Embryonic facial prominence (tissue), 1 donor: ENCODE data around the gene MSI2.
"Not testable (repeated sequence)": the region's sequence is repeated elsewhere in the genome, so short reads cannot be mapped to it uniquely, and the experiment has no call there.

ENCODE experiments used
- DNase-seq: peaks from one replicate; pipeline ENCODE4 v3.0.0-alpha.2; 2016; ENCODE audit errors: extremely low spot score

The MSI2 gene

GRCh38 chr17:57614742-57615141 is 358.4 kb downstream of the MSI2 start:
- no peak for DNase-seq

- DNase-seq = no peak
Observed at GRCh38 chr17:57615836-57616757, 359.8 kb downstream of the MSI2 start.

- DNase-seq = no peak
Observed at GRCh38 chr17:57617218-57617617, 360.9 kb downstream of the MSI2 start.

GRCh38 chr17:57619061-57619937 is 363.0 kb downstream of the MSI2 start:
- DNase-seq = no peak

GRCh38 chr17:57620576-57620975 is 364.3 kb downstream of the MSI2 start:
- no peak for DNase-seq

- not testable (repeated sequence) for DNase-seq
Observed at GRCh38 chr17:57621791-57622190, 365.5 kb downstream of the MSI2 start.

- no peak for DNase-seq
Observed at GRCh38 chr17:57622306-57622682, 366.0 kb downstream of the MSI2 start.

- DNase-seq = no peak
Observed at GRCh38 chr17:57622683-57623433, 366.5 kb downstream of the MSI2 start.

GRCh38 chr17:57623620-57624019 is 367.3 kb downstream of the MSI2 start:
- no peak for DNase-seq

- no peak for DNase-seq
Observed at GRCh38 chr17:57624386-57624785, 368.1 kb downstream of the MSI2 start.

- DNase-seq = no peak
Observed at GRCh38 chr17:57625511-57625910, 369.2 kb downstream of the MSI2 start.

- DNase-seq = no peak
Observed at GRCh38 chr17:57625957-57626356, 369.6 kb downstream of the MSI2 start.

GRCh38 chr17:57626520-57627210 is 370.3 kb downstream of the MSI2 start:
- DNase-seq = no peak

- DNase-seq = no peak
Observed at GRCh38 chr17:57627591-57627990, 371.3 kb downstream of the MSI2 start.

GRCh38 chr17:57628421-57628820 is 372.1 kb downstream of the MSI2 start:
- no peak for DNase-seq

GRCh38 chr17:57629470-57629869 is 373.1 kb downstream of the MSI2 start:
- DNase-seq = no peak

- no peak for DNase-seq
Observed at GRCh38 chr17:57629886-57630285, 373.6 kb downstream of the MSI2 start.

- no peak for DNase-seq
Observed at GRCh38 chr17:57630736-57631135, 374.4 kb downstream of the MSI2 start.

- DNase-seq = no peak
Observed at GRCh38 chr17:57631871-57632270, 375.5 kb downstream of the MSI2 start.

- no peak for DNase-seq
Observed at GRCh38 chr17:57632294-57632693, 376.0 kb downstream of the MSI2 start.

GRCh38 chr17:57633236-57633635 is 376.9 kb downstream of the MSI2 start:
- DNase-seq = no peak
